Urinary bladder (tissue), 4 donors: ENCODE measurements around the gene NDUFV1. TPM values are rescaled to one million over a fixed set of nuclear protein-coding genes. Genes with fewer than 3 reads are reported as not detected.
A peak's percentile ranks its signal among the peaks of the same experiment; 100 is the strongest.
"Not testable (repeated sequence)": the region's sequence is repeated elsewhere in the genome, so short reads cannot be mapped to it uniquely, and the experiment has no call there.

Experiments used
- DNase-seq: peaks from one replicate; pipeline ENCODE4 v3.0.0-alpha.2; 2015; ENCODE audit errors: extremely low spot score
- H3K27ac ChIP-seq: one replicate; pipeline ENCODE4 v1.5.1; 2013; ENCODE audit warnings: low read depth, mild to moderate bottlenecking, moderate library complexity
- H3K36me3 ChIP-seq: one replicate; pipeline ENCODE4 v1.6.1; 2013; ENCODE audit warnings: mild to moderate bottlenecking, moderate library complexity; ENCODE audit not compliant: insufficient read depth
- H3K4me1 ChIP-seq: one replicate; pipeline ENCODE4 v1.6.1; 2013; ENCODE audit warnings: mild to moderate bottlenecking, moderate library complexity; ENCODE audit not compliant: insufficient read depth
- H3K4me3 ChIP-seq: one replicate; pipeline ENCODE4 v1.5.1; 2013; ENCODE audit warnings: low read depth, low read length
- WGBS: extraction: QIAGEN DNeasy Blood & Tissue Kit; methylation state at CpG from one replicate; pipeline ENCODE4 v1.1.7; 2013; 5-methylcytosine and 5-hydroxymethylcytosine counted together
- polyA plus RNA-seq: library from polyadenylated mRNA; stranded (reverse); fragments of 200-250 nt; gene quantifications from one replicate; pipeline ENCODE4 v1.2.3, GENCODE V29; 2013
- total RNA-seq: library from RNA; depleted of rRNA; stranded (reverse); fragments of >200 nt; gene quantifications from one replicate; pipeline ENCODE4 v1.2.3, GENCODE V29; 2014
- donor health status: healthy with polysubstance abuse.
- donor health status: healthy.

The NDUFV1 gene
- total and polyA plus RNA-seq, 2 donors, result 103 to 161 TPM

GRCh38 chr11:67596753-67597300 lies 9.9 kb upstream of the NDUFV1 start:
- WGBS, result 88% methylated on average over 1 of the region's 1 CpG
- H3K36me3 ChIP-seq, result no peaks in the 10 kb centered on the region
- no peak overlapping the region for H3K4me3 ChIP-seq
- H3K27ac ChIP-seq, result no peak overlapping the region
- no peaks in the 10 kb centered on the region for H3K4me1 ChIP-seq
- DNase-seq, result no peak

GRCh38 chr11:67597458-67597857 lies 9.3 kb upstream of the NDUFV1 start:
- H3K27ac ChIP-seq, H3K4me3 ChIP-seq, DNase-seq, H3K4me1 ChIP-seq, H3K36me3 ChIP-seq: not testable (repeated sequence)
- WGBS, result no CpG with 5 or more reads among the region's 3 CpGs

DNA sequence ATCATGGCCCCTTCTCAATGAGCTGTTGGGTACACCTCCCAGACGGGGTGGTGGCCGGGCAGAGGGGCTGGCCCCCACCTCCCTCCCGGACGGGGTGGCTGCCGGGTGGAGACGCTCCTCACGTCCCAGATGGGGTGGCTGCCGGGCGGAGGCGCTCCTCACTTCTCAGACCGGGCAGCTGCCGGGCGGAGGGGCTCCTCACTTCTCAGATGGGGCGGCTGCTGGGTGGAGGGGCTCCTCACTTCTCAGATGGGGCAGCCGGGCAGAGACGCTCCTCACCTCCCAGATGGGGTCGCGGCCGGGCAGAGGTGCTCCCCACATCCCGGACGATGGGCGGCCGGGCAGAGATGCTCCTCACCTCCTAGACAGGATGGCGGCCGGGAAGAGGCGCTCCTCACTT lies 8.8 kb upstream of the NDUFV1 start:
- not testable (repeated sequence) for H3K36me3 ChIP-seq, DNase-seq, H3K27ac ChIP-seq, H3K4me1 ChIP-seq, H3K4me3 ChIP-seq
- WGBS, result 94% methylated on average over 26 of the region's 26 CpGs

- Histone ChIP-seq H3K36me3 (no peaks in the 10 kb centered on the region), H3K4me1 (no peaks in the 10 kb centered on the region), H3K27ac (no peak overlapping the region), H3K4me3 (no peak overlapping the region)
- WGBS, result 54% methylated on average over 1 of the region's 1 CpG
- no peak for DNase-seq
Observed at GRCh38 chr11:67599149-67599548, 7.6 kb upstream of the NDUFV1 start.

DNA sequence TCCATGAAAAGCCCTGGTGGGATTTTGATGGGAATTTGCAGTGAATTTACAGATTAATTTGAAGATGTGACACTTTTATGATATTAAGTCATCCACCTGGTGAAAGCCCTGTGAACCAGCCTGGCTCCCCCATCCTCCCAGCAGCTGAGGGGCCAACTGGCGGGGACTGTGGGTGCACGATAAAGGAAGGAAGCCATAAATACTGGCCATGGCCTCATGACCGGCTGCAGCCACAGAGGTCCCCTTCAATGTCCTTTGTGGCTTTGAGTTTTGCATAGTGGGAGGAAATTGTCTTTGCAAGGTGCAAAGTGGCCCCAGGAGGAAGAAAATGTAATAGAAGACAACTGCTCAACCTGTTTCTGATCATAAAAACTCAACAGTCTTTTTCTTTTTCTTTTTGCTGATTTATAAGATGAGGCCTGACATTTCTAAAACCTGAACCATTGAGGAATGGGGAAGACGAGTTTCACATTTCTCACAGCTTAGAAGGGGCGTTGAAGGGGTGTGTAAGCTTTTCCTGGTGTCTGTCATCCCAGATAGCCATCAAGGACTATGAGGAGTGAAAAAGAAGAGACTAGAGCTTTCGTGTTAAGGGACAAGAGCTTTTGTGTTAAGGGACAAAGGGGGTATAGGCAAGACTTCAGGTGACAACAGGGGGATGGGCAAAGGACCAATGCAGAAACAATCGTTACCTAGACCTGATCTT lies 6.3 kb upstream of the NDUFV1 start:
- no peak overlapping the region for H3K27ac ChIP-seq
- DNase-seq, result no peak
- H3K36me3 ChIP-seq, result no peaks in the 10 kb centered on the region
- no peaks in the 10 kb centered on the region for H3K4me1 ChIP-seq
- H3K4me3 ChIP-seq, result no peak overlapping the region
- 52% methylated on average over 7 of the region's 7 CpGs for WGBS

DNA sequence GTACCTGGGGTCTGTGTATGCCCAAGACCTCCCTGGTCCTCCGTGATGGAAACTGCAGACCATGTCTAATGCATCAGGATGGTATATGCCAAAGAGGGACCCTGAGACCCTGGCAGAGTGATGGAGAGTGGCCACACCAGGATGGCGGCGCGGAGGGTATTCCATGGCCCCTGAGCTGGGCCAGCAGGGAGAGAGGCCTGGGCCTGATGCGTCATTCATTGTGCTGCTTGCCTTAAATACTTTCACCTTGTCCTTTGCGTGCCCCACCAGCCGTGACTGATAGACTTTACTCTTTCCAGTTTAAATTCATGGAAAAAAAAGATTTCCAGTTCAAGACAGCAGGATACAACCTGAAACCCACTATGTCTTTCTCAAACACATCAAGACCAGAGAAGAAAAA lies 5.6 kb upstream of the NDUFV1 start:
- WGBS, result 93% methylated on average over 7 of the region's 7 CpGs
- Histone ChIP-seq H3K4me3 (no peak overlapping the region), H3K36me3 (no peaks in the 10 kb centered on the region), H3K27ac (no peak overlapping the region), H3K4me1 (no peaks in the 10 kb centered on the region)
- no peak for DNase-seq

DNA sequence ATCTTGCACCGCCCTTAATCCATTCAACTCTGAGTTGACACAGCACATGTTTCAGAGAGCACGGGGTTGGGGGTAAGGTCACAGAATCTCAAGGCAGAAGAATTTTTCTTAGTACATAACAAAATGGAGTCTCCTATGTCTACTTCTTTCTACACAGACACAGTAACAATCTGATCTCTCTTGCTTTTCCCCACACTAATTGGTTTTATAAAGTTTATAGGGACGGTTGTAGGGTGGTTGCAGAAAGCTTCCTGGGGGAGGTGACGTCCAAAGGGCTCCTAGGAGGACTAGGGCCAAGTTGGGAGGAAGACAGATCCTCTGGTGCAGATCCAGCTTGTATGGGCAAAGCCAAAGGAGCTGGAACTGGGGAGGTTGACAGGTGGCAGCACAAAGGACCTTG lies 2.6 kb upstream of the NDUFV1 start:
- H3K4me1 ChIP-seq, DNase-seq: not testable (repeated sequence)
- 70% methylated on average over 2 of the region's 4 CpGs for WGBS

DNA sequence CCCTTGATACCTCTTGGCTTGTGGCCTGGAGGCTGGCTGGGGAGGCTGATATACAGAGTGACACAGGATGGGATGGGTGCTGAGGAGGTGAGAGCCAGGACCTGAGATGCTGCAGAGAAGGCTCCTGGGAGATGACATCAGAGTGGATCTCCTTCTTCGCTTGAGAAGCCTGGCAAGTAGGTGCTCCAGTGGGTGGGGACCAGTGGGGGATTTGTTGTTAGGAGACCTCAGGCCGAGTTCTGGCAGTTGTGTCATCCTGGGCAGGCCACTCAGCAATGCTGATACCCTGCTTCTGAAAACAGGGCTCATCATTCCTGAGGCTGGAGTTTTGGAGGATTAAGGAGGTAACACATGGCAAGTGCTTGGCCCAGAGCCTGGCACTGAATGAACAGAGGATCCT lies 1.9 kb upstream of the NDUFV1 start:
- Histone ChIP-seq H3K27ac (no peak overlapping the region), H3K4me1 (no peaks in the 10 kb centered on the region), H3K36me3 (no peaks in the 10 kb centered on the region), H3K4me3 (no peak overlapping the region)
- WGBS, result 75% methylated on average over 2 of the region's 2 CpGs
- no peak for DNase-seq

More for the DNA sequence above, 2.6 kb upstream of the NDUFV1 start:
- not testable (repeated sequence) for H3K4me3 ChIP-seq, H3K36me3 ChIP-seq, H3K27ac ChIP-seq

DNA sequence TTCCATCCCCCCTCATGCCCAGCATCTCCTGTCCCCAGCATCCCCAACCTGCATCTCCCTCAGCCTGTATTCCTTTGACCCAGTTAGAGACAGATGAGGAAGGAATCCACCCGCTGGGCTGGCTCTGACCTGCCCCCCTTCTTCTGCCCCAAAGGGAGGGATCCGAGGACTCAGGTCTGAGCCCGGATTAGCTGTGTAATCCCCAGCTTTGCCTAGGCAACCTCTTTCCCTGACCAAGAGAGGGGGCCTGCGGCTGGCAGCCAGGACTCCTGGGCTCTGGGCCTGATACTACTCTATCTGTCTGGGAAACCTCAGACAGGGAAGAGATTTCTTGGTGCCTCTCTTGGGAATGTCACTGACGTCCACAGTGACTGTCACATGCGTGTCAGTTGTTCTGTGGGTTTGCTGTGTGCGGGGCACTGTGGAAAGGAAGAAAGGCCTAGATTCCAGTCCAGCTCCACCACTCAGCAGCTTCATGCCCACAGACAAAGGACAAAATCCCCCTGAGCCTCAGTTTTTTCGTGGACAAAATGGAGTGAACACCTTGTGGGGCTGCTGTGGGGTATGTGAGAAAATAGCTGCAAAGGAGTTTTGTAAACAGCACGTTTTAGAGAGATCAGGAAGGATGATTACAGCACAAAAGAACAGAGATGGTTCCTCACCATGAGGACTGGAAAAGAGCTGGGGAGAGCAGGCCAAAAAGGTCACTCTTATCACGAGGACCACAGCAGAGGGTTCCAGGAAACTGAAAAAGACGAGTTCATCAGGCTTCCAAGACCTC lies 1.3 kb upstream of the NDUFV1 start:
- 49% methylated on average over 11 of the region's 11 CpGs for WGBS
- Histone ChIP-seq H3K4me1 (no peaks in the 10 kb centered on the region), H3K4me3 (no peak overlapping the region), H3K27ac (no peak overlapping the region), H3K36me3 (no peaks in the 10 kb centered on the region)
- no peak for DNase-seq

DNA sequence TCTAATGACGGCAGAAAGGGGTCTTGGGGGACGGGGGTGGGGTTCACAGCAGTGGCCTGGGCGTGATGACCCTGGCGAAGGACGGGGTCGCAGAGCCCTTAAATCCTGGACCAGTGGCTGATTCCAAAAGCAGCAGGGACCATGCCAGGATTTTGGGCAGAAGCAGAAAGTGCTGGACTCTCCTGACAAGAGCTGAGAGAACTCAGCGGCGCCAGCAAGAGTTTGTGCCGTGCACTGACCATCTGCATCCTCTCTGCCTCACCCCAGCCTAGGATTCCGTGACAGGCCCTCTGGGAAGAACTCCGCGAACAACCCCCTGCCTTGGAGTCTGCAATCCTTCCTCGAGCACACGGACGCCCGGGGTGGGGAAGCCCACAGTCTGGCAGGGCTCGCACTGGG lies 644 bp upstream of the NDUFV1 start:
- H3K27ac ChIP-seq, result no peak overlapping the region
- WGBS, result 34% methylated on average over 17 of the region's 17 CpGs
- peak overlapping the region; percentile 27 for H3K4me3 ChIP-seq
- H3K36me3 ChIP-seq, result no peaks in the 10 kb centered on the region
- H3K4me1 ChIP-seq, result no peaks in the 10 kb centered on the region
- no peak for DNase-seq

- Histone ChIP-seq H3K36me3 (no peaks in the 10 kb centered on the region), H3K27ac (no peak overlapping the region), H3K4me1 (no peaks in the 10 kb centered on the region), H3K4me3 (peak overlapping the region; percentile 88)
- DNase-seq, result no peak
- 40% methylated on average over 9 of the region's 9 CpGs for whole genome bisulfite sequencing
Observed at GRCh38 chr11:67607507-67607906, 771 bp downstream of the NDUFV1 start.

- no peaks in the 10 kb centered on the region for H3K36me3 ChIP-seq
- H3K4me1 ChIP-seq, result no peaks in the 10 kb centered on the region
Observed at GRCh38 chr11:67608486-67608885, 1.8 kb downstream of the NDUFV1 start.

GRCh38 chr11:67609316-67609715 lies 2.6 kb downstream of the NDUFV1 start:
- no peak for DNase-seq
- H3K27ac ChIP-seq, result no peak overlapping the region
- no peaks in the 10 kb centered on the region for H3K36me3 ChIP-seq
- no peak overlapping the region for H3K4me3 ChIP-seq
- WGBS, result 91% methylated on average over 10 of the region's 10 CpGs
- H3K4me1 ChIP-seq, result no peaks in the 10 kb centered on the region

More at GRCh38 chr11:67608486-67608885, 1.8 kb downstream of the NDUFV1 start:
- no peak for DNase-seq
- WGBS, result 96% methylated on average over 8 of the region's 8 CpGs
- Histone ChIP-seq H3K27ac (no peak overlapping the region), H3K4me3 (no peak overlapping the region)

GRCh38 chr11:67610302-67610868 lies 3.6 kb downstream of the NDUFV1 start:
- DNase-seq, result no peak
- Histone ChIP-seq H3K4me1 (no peaks in the 10 kb centered on the region), H3K36me3 (no peaks in the 10 kb centered on the region), H3K4me3 (no peak overlapping the region), H3K27ac (no peak overlapping the region)
- 89% methylated on average over 15 of the region's 15 CpGs for WGBS
